Epithelial cell of prostate (primary cell): Measurements from ENCODE around the gene GPN3.
"Not testable (repeated sequence)": the region's sequence is repeated elsewhere in the genome, so short reads cannot be mapped to it uniquely, and the experiment has no call there.

Experiments
- DNase-seq: peaks from one replicate; pipeline ENCODE4 v3.0.0-alpha.2; 2011; ENCODE audit warnings: low read depth, low spot score
- H3K27ac ChIP-seq: fragments of 450-650 bp; 2 replicates; pipeline ENCODE4 v1.5.1; 2017; ENCODE audit warnings: mild to moderate bottlenecking

GPN3 gene

GRCh38 chr12:110449799-110450497, 18.1 kb downstream of the GPN3 start, which contains the start of gene ARPC3:
Gene ARPC3, minus strand, starts transcription at chr12:110450337. Its CDS starts 77 bp downstream, at chr12:110450260.
- H3K27ac ChIP-seq, result peak within 1 kb of the TSS; percentile 88
- peak; percentile 82 for DNase-seq

- no peak for DNase-seq
These were observed 23.6 kb downstream of the GPN3 start for GRCh38 chr12:110444455-110444854.

GRCh38 chr12:110436231-110436630, 31.8 kb downstream of the GPN3 start:
- H3K27ac ChIP-seq, result peak overlapping the region; percentile 21
- DNase-seq, result no peak

More at GRCh38 chr12:110444455-110444854, 23.6 kb downstream of the GPN3 start:
- H3K27ac ChIP-seq, result peak overlapping the region; percentile 14

- DNase-seq, result no peak
- no peak overlapping the region for H3K27ac ChIP-seq
These were observed 36.0 kb downstream of the GPN3 start for GRCh38 chr12:110431957-110432587.

- not testable (repeated sequence) for H3K27ac ChIP-seq
These were observed 38.4 kb downstream of the GPN3 start for GRCh38 chr12:110429676-110430075.

GRCh38 chr12:110426406-110426805, 41.7 kb downstream of the GPN3 start:
- no peak overlapping the region for H3K27ac ChIP-seq
- no peak for DNase-seq

More at GRCh38 chr12:110429676-110430075, 38.4 kb downstream of the GPN3 start:
- not testable (repeated sequence) for DNase-seq

GRCh38 chr12:110424237-110424636, 43.8 kb downstream of the GPN3 start:
- H3K27ac ChIP-seq, result no peak overlapping the region
- no peak for DNase-seq

GRCh38 chr12:110421701-110422100, 46.4 kb downstream of the GPN3 start:
- DNase-seq, result no peak
- no peak overlapping the region for H3K27ac ChIP-seq

GRCh38 chr12:110421159-110421661, 46.8 kb downstream of the GPN3 start:
- H3K27ac ChIP-seq, result no peak overlapping the region
- no peak for DNase-seq

- DNase-seq, H3K27ac ChIP-seq: not testable (repeated sequence)
These were observed 47.4 kb downstream of the GPN3 start for GRCh38 chr12:110420644-110421043.

GRCh38 chr12:110417113-110417512, 50.9 kb downstream of the GPN3 start:
- not testable (repeated sequence) for DNase-seq, H3K27ac ChIP-seq

- H3K27ac ChIP-seq, DNase-seq: not testable (repeated sequence)
These were observed 58.0 kb downstream of the GPN3 start for GRCh38 chr12:110410086-110410485.

GRCh38 chr12:110405126-110405662, 62.9 kb downstream of the GPN3 start:
- H3K27ac ChIP-seq, DNase-seq: not testable (repeated sequence)

- no peak for DNase-seq
- peak overlapping the region; percentile 90 for H3K27ac ChIP-seq
These were observed 63.9 kb downstream of the GPN3 start for GRCh38 chr12:110403976-110404682.

- peak; percentile 69 for DNase-seq
- peak within 1 kb of the TSS; percentile 90 for H3K27ac ChIP-seq
These were observed 64.7 kb downstream of the GPN3 start, which contains the start of gene ANAPC7 for GRCh38 chr12:110403146-110403975. Gene ANAPC7, minus strand, starts transcription at chr12:110403708. Its CDS starts 81 bp downstream, at chr12:110403627.
